SK-N-SH treated with all-trans-retinoic acid at 6 μM for 48 hours (cell line): ENCODE data around the gene CPSF7.

Experiments
- ATAC-seq: fragments of 200-7000 bp; cut with Tn5 transposase; 3 replicates; pipeline ENCODE4 v1.9.1; 2020; ENCODE audit warnings: mild to moderate bottlenecking, moderate library complexity
- ARNTL ChIP-seq: fragments of 450-650 bp; formaldehyde crosslinking; IDR thresholded peaks from 2 replicates; pipeline ENCODE4 v1.5.0; 2020; ENCODE audit warnings: low read depth, mild to moderate bottlenecking, moderate library complexity, borderline replicate concordance
- ESRRG ChIP-seq: fragments of 250-450 bp; sonication (Bioruptor Pico); IDR thresholded peaks from 2 replicates; pipeline ENCODE4 v1.6.1; 2021; ENCODE audit warnings: mild to moderate bottlenecking
- OSR1 ChIP-seq: fragments of 250-450 bp; sonication (Bioruptor Pico); IDR thresholded peaks from 2 replicates; pipeline ENCODE4 v1.8.0; 2022; ENCODE audit warnings: moderate library complexity, mild to moderate bottlenecking, inconsistent platforms
- POU6F1 ChIP-seq: fragments of 250-450 bp; sonication (Bioruptor Pico); IDR thresholded peaks from 2 replicates; pipeline ENCODE4 v1.8.0; 2021; ENCODE audit warnings: low read depth, mild to moderate bottlenecking, moderate library complexity, borderline replicate concordance
- RARB ChIP-seq: fragments of 250-450 bp; sonication (Bioruptor Pico); IDR thresholded peaks from 2 replicates; pipeline ENCODE4 v1.8.0; 2021; ENCODE audit warnings: mild to moderate bottlenecking, moderate library complexity
- SNAI2 ChIP-seq: fragments of 250-450 bp; sonication (Bioruptor Pico); IDR thresholded peaks from 2 replicates; pipeline ENCODE4 v1.5.0; 2020; ENCODE audit warnings: mild to moderate bottlenecking, moderate library complexity
- TCF4 ChIP-seq: fragments of 250-450 bp; sonication (Bioruptor Pico); IDR thresholded peaks from 2 replicates; pipeline ENCODE4 v1.8.0; 2021; ENCODE audit warnings: mild to moderate bottlenecking, moderate library complexity, borderline replicate concordance
- TOX ChIP-seq: fragments of 250-450 bp; sonication (Bioruptor Pico); IDR thresholded peaks from 2 replicates; pipeline ENCODE4 v1.8.0; 2021; ENCODE audit warnings: mild to moderate bottlenecking, moderate library complexity, borderline replicate concordance
- ZFP3 ChIP-seq: fragments of 250-450 bp; sonication (Bioruptor Pico); IDR thresholded peaks from 2 replicates; pipeline ENCODE4 v1.5.0; 2020; ENCODE audit warnings: mild to moderate bottlenecking, moderate library complexity
- ZNF565 ChIP-seq: fragments of 450-650 bp; formaldehyde crosslinking; conservative IDR thresholded peaks from 2 replicates; pipeline ENCODE4 v1.5.0; 2020; ENCODE audit warnings: low read depth, mild to moderate bottlenecking, moderate library complexity
- ZNF70 ChIP-seq: fragments of 450-650 bp; formaldehyde crosslinking; IDR thresholded peaks from 2 replicates; pipeline ENCODE4 v1.5.0; 2020; ENCODE audit warnings: mild to moderate bottlenecking, moderate library complexity
- TF ChIP-seq, protein P1 (sequence below): fragments of 250-450 bp; sonication (Bioruptor Pico); IDR thresholded peaks from 2 replicates; pipeline ENCODE4 v1.5.1; 2020; ENCODE audit warnings: low read depth, mild to moderate bottlenecking, moderate library complexity

Gene CPSF7

DNA sequence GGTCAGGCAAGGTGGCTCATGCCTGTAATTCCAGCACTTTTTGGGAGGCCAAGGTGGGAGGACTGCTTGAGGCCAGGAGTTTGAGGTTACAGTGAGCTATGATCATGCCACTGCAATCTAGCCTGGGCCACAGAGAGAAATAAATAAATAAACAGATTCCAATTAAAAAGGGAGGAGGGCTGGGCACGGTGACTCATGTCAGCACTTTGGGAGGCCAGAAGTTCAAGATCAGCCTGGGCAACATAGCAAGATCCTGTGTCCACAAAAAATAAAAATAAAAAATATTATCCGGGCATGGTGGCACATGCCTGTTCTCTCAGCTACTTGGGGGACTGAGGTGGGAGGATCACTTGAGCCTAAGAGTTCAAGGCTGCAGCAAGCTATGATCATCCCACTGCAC, 75.6 kb downstream of the CPSF7 start:
- no peak for TF ChIP-seq POU6F1 (CRISPR knock-in tag)
- TF ChIP-seq RARB (CRISPR knock-in tag) = no peak
- no peak for TF ChIP-seq ZNF565
- no peak for TF ChIP-seq ZFP3
- TF ChIP-seq SNAI2 (CRISPR knock-in tag) = no peak
- no peak for TF ChIP-seq ESRRG (CRISPR knock-in tag)
- no peak for TF ChIP-seq OSR1 (CRISPR knock-in tag)

GRCh38 chr11:61353131-61354067, 76.4 kb downstream of the CPSF7 start:
- TF ChIP-seq, protein P1, sequence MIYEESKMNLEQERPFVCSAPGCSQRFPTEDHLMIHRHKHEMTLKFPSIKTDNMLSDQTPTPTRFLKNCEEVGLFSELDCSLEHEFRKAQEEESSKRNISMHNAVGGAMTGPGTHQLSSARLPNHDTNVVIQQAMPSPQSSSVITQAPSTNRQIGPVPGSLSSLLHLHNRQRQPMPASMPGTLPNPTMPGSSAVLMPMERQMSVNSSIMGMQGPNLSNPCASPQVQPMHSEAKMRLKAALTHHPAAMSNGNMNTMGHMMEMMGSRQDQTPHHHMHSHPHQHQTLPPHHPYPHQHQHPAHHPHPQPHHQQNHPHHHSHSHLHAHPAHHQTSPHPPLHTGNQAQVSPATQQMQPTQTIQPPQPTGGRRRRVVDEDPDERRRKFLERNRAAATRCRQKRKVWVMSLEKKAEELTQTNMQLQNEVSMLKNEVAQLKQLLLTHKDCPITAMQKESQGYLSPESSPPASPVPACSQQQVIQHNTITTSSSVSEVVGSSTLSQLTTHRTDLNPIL (CRISPR knock-in tag) = no peak
- no peak for TF ChIP-seq TCF4
- TF ChIP-seq RARB (CRISPR knock-in tag) = no peak
- TF ChIP-seq ZNF70 (CRISPR knock-in tag) = no peak
- no peak for TF ChIP-seq ARNTL (CRISPR knock-in tag)
- no peak for TF ChIP-seq TOX (CRISPR knock-in tag)
- TF ChIP-seq, all 23 proteins: peak for 0
- no peak for ATAC-seq

More for the DNA sequence above, 75.6 kb downstream of the CPSF7 start:
- no peak for ATAC-seq
